ENCODE results near the gene TXNDC5.

DNA sequence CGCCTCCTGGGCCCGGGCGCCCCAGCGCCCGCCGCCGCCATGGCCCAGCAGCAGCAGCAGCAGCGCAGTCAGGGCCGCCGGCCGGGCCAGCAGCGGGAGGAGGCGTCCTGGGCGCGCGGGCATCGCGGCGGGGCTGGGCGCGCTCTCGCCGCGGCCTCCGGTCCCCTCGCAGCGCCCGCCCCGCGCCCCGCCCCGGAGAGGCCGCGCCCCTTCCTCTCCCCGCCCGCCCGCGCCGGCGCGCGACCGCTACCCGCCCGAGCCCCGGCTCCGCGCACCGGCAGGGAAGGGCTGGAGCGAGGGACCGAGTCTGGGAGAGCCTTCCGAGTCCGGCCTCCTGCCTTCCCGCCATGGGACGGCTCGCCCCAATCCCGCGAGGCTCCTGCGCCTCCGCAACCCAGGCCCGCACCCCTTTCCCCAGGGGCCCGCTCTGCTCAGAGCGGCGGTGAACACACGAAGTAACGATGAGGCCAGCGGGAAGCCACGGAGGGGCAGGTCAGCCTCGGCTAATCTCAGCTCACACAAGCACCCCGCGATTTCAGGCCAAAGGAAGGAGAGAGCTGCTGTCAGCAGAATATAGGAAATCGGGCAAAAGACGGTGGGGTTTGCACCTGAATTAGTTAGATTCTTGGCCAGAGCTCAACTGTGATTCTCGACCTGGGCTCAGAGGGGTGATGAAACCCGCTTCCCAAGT, at the start of gene TXNDC5:
- no peak for TF ChIP-seq REST (IDR thresholded peaks at IDR 0.05; ENCODE audit: borderline replicate concordance)
- TF ChIP-seq, protein P1, sequence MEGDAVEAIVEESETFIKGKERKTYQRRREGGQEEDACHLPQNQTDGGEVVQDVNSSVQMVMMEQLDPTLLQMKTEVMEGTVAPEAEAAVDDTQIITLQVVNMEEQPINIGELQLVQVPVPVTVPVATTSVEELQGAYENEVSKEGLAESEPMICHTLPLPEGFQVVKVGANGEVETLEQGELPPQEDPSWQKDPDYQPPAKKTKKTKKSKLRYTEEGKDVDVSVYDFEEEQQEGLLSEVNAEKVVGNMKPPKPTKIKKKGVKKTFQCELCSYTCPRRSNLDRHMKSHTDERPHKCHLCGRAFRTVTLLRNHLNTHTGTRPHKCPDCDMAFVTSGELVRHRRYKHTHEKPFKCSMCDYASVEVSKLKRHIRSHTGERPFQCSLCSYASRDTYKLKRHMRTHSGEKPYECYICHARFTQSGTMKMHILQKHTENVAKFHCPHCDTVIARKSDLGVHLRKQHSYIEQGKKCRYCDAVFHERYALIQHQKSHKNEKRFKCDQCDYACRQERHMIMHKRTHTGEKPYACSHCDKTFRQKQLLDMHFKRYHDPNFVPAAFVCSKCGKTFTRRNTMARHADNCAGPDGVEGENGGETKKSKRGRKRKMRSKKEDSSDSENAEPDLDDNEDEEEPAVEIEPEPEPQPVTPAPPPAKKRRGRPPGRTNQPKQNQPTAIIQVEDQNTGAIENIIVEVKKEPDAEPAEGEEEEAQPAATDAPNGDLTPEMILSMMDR (IDR thresholded peaks at IDR 0.05; ENCODE audit: poor library complexity, severe bottlenecking): no peak
- TF ChIP-seq EZH2 (IDR thresholded peaks at IDR 0.05; ENCODE audit: borderline replicate concordance, insufficient read depth, low read length, poor library complexity, severe bottlenecking): no peak

Measured in neural cell (in vitro differentiated cells).